ENCODE measurements around the gene RBMS2. TPM values are rescaled to one million over a fixed set of nuclear protein-coding genes. Genes with fewer than 3 reads are reported as not detected.

RBMS2 gene
- total RNA-seq, 1 experiment from 2014 or later: 31.0 TPM

Other genes with a start within 250 kb of the RBMS2 start
- gene CS, start 221.5 kb upstream of the RBMS2 start, total RNA-seq (2014; rRNA removed; shearing (Covaris generic)): 65.7 and 109 TPM in 2 replicates
- 100 and 161 TPM in 2 replicates for gene CNPY2, start 205.8 kb upstream of the RBMS2 start, total RNA-seq (2014; rRNA removed; shearing (Covaris generic))
- 6.9 and 15.9 TPM in 2 replicates for gene PAN2, start 187.8 kb upstream of the RBMS2 start, total RNA-seq (2014; rRNA removed; shearing (Covaris generic))
- gene IL23A, start 182.9 kb upstream of the RBMS2 start, total RNA-seq (2014; rRNA removed; shearing (Covaris generic)): 1.4 TPM in 1 of 2 replicates, not detected in the other
- 37.0 and 63.3 TPM in 2 replicates for gene STAT2, start 161.7 kb upstream of the RBMS2 start, total RNA-seq (2014; rRNA removed; shearing (Covaris generic))
- gene APOF, start 159.0 kb upstream of the RBMS2 start, total RNA-seq (2014; rRNA removed; shearing (Covaris generic)): not detected in 2 replicates
- gene TIMELESS, start 72.4 kb upstream of the RBMS2 start, total RNA-seq (2014; rRNA removed; shearing (Covaris generic)): 7.4 and 11.9 TPM in 2 replicates
- 0.08 TPM in 1 of 2 replicates, not detected in the other for gene MIP, start 67.2 kb upstream of the RBMS2 start, total RNA-seq (2014; rRNA removed; shearing (Covaris generic))
- gene SPRYD4, start 53.2 kb upstream of the RBMS2 start, total RNA-seq (2014; rRNA removed; shearing (Covaris generic)): 0.69 and 1.4 TPM in 2 replicates
- not detected in 2 replicates for gene GLS2, start 33.7 kb upstream of the RBMS2 start, total RNA-seq (2014; rRNA removed; shearing (Covaris generic))
- gene BAZ2A, start 108.5 kb downstream of the RBMS2 start, total RNA-seq (2014; rRNA removed; shearing (Covaris generic)): 13.7 and 15.2 TPM in 2 replicates
- 382 and 483 TPM in 2 replicates for gene ATP5F1B, start 124.2 kb downstream of the RBMS2 start, total RNA-seq (2014; rRNA removed; shearing (Covaris generic))
- 84.7 and 112 TPM in 2 replicates for gene PTGES3, start 166.5 kb downstream of the RBMS2 start, total RNA-seq (2014; rRNA removed; shearing (Covaris generic))
- 1,148 and 1,246 TPM in 2 replicates for gene NACA, start 203.5 kb downstream of the RBMS2 start, total RNA-seq (2014; rRNA removed; shearing (Covaris generic))
- gene PRIM1, start 230.5 kb downstream of the RBMS2 start, total RNA-seq (2014; rRNA removed; shearing (Covaris generic)): 28.0 and 31.1 TPM in 2 replicates
- 20.9 and 26.9 TPM in 2 replicates for gene HSD17B6, start 241.5 kb downstream of the RBMS2 start, total RNA-seq (2014; rRNA removed; shearing (Covaris generic))

All from SJSA1 (cell line).